ENCODE data around the gene RINT1.

The RINT1 gene

DNA sequence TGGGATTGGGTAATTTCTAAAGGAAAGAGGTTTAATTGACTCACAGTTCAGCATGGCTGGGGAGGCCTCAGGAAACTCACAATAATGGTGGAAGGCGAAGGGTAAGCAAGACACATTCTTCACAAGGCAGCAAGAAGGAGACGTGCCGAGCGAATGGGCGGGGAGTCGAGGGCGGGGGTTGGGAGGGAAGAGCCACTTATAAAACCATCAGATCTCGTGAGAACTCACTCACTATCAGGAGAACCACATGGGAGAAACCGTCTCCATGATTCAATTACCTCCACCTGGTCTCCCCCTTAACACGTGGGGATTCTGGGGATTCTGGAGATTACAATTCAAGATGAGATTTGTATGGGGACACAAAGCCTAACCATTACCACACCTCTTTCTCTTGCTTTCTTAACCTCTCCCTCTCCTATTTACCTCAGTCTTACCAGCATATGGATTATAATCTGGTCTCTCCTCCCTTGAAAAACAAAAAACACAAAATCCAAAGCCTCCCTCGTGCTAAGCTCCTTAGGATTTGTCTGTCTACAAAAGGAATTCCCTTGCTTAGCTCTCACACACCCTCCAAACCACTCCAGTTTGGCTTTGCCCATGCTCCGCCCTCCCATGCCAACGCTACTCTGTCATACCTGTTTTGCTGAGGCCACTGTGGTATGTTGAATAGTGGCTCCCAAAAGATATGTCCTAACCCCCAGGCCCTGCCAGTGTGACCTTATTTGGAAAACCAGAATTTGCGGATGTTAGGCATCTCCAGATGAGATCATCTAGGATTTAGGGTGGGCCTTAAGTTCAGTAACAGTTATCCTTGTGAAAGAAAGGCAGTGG lies 68.9 kb downstream of the RINT1 start:
- DNase-seq: no peak

DNA sequence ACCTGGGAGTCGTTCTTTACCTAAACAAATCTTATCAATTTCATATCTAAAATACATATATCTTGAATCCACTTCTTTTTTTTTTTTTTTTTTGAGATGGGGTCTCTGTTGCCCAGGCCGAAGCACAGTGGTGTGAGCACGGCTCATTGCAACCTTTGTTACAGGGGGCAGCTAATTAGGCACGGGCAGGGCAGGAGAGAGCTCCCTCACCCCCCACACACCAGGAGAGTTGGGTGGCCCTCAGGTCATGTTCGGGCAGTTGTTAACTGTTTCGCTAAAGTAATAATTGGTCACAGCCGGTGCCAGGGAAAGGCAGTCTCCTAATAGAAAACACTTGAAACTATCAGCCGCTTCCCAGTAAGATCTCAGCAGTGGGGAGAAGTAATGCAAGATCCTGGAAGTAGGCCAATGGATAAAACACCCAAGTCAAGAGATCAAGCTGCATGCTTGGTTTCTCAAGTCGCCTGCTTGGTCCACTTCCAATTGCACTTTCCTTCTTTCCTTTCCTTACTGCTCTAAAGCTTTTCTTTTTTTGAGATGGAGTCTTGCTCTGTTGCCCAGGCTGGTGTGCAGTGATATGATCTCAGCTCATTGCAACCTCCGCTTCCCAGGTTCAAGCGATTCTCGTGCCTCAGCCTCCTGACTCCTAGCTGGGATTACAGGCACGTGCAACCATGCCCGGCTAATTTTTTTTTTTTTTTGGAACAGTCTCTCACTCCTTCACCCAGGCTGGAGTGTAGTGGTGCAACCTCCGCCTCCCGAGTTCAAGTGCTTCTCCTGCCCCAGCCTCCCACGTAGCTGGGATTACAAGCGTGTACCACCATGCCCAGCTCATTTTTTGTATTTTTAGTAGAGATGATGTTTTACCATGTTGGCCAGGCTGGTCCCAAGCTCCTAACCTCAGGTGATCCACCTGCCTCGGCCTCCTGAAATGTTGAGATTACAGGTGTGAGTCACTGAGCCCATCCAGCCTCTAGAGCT lies 70.6 kb downstream of the RINT1 start:
- no peak for DNase-seq

DNA sequence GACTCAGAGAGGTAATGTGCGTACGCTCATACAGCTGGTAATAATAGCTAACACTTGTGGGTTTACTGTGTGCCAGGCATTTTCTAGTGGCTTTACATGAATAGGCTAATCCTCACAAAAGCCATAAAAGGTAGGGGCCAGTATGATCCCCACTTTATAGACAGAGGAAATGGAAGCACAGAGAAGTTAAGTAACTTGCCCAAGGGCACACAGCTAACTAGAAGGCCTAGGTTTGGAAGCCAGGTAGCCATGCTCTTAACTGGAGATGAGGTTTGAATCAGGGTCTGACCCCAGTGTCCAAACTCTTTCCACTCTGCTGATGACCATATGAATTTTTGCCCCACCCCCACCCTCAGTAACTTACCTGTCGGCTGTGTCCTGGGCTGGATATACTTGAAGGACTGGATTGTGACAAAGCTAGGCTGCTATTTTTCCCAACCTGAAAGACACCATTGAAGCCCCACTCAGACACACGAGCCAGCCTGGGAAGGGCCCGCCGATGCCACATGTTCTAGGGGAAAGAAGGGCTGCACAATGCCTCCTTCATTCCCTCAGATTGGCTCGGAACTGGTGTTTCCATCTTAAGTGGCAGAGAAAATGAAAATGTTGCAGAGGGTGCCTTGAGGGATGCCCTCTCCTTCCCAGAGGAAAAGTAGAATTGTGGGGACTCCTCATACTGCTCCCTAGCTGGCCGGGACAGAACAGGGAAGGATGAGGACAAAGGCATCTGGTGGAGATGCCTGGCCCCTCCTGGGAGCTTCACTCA lies 78.3 kb downstream of the RINT1 start:
- no peak for DNase-seq

DNA sequence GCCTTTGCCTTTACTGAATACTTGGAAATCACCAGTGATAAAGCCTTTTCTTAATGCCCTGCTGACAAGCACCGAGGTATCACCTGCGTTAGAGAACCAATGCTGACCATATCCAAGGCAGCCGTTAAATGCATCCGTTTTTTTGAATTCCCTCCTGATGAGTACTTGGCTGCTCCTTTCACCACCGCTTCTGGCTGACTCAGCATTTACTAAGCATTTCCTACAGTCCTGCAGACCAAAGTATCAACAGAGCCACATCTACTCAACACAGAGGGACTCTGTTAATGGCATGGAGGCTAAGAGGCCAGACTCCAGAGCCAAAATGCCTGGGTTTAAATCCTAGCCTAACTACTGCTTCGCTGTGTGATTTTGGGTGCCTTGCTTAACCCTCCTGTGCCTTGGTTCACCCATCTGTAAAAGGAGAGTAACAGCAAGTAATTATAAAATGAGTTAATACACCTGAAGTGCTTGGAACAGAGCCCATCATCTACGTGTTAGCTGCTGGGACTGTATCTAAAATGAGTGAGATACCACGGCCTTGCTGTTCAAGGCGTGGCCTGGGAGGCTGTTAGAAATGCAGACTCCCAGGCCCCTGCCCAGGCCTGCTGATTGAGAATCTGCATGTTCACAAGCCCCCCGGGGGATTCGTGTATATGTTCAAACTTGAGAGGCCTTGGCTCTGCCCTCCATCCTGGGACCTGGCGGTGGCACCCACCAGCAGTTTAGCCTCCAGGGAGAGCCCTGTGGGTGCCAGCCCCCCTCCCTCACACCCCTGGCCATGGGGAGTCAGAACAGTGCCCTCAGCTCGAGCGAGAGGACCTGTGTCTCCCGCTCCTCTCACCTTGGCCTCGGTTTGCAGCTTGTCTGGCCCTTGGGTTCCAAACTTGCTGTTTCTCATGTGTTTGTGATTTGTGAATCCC lies 80.1 kb downstream of the RINT1 start:
- no peak for DNase-seq

DNA sequence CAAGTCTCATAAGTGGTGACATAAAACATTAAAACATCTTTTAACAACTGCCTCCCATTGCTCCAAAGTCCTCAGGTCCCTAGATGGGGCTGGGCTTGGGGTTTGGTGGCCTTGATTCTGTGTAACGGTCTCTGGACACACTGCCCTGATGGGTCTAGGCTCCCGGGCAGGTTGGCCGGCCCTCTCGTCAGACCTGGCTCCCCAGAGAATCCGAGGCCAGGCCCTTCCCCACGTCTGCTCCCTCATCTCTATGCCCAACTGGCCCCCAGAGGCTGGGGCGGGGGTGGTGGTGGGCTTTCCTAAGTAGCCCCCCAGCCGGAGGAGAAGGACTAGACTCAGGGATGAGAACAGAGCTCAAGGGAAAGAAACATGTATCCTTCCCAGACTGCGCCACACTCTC lies 80.8 kb downstream of the RINT1 start:
- DNase-seq: no peak

DNA sequence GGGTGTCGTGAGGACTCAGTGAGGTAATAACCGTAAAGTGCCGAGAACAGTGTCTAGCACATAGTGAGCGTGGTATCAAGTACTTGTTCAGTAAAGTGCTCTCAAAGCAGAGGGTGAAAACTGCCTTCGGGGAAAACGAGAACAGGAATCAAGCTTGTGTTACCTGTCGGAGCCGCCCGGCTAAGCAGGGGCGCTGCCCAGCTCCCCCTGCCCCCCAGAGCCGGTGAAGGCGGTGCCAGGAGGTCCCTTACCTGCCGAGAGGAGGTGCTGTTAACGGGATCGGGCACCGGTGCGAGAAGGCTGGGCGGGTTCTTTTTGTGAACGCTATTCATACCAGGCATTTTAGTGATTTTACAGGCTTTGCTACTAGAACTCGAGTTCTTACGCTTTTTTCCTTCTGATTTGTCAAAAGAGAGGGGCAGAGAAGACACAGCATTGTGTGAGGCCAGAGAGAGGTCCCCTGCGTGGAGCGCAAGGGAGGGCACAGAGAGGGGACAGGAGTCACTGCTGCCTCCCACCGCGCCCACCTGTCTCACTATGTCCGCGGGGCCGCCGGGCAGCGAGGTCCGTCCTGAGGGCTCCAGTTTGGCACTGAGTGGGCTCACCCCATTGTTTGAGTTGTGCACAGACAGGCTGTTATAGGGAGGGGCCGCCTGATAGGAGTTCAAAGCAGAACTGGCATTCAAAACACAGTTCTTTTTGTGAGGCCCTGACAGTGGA lies 81.8 kb downstream of the RINT1 start:
- DNase-seq: no peak

DNA sequence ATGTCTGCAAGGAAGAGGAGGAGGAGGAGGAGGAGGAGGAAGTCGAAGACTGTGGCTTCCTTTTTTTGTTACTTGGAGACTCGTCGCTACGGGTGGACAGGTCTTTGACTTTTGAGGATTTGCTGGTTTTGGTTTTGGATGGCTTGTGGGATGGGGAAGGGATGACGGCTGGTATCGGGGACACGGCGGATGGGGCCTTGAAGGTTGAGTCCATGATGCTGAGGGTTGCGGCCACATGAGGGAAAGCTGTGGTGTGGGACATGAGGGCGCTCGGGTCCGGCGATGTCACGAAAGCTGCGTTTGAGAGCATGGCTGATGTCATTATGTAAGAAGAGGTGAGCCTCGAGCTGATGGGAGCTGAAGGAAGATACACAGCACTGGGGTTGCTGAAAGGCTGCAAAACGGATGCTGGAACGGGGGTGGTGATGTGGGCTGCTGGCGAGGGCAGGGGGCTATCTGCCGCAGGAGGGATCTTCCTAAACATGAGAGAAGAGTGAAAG lies 82.4 kb downstream of the RINT1 start:
- DNase-seq: no peak
